Effector CD8-positive, alpha-beta T cell (primary cell): ENCODE results near the gene LSMEM2.
A peak's percentile ranks its signal among the peaks of the same experiment; 100 is the strongest.

Source experiments
- DNase-seq: peaks from one replicate; lab custom pipeline; 2025; lab: John Stamatoyannopoulos, UW

The LSMEM2 gene

DNA sequence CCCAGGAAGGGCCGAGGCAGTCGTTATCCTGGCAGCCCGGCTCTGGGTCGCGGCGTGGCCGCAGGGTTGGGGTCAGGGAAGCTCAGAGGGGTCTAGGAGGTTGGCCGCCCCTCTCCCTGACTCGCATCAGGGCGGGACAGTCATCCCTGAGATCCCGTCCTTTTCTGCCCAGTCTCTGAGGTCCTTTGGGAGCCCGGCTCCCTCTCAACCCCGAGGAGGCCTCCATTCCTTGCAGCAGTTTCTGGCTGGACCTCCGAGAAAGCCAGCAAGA is 43.2 kb downstream of the LSMEM2 start:
- no peak for DNase-seq

- no peak for DNase-seq
Measured at GRCh38 chr3:50322386-50323091, 43.7 kb downstream of the LSMEM2 start, which contains the start of gene HYAL2. HYAL2 (minus strand) TSS chr3:50322745; CDS start chr3:50320489, 2,256 bp downstream.

DNA sequence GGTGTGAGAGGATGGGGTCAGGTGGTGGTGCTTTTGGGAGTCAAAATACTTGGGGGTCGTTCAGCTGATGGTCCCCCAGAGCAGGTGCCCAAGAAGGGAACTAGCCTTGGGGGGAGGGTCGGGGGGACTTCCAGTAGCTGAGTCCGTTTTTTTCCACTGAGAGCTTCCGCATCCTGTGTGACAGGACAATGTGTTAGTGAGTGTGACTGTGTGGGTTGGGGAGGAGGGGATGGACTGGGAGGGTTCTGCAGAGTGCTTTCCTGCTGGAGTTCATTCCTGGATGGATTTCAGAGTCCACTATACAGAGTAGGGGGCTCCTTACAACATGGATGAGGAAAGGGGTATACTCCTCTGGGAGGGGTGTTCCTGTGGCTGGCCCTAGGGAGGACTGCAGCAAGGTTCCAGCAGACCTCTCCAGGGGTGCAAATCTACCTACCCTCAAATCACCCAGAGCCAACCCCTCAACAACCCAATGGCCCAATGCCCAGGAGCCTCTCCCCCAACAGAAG is 44.3 kb downstream of the LSMEM2 start:
- DNase-seq = no peak

DNA sequence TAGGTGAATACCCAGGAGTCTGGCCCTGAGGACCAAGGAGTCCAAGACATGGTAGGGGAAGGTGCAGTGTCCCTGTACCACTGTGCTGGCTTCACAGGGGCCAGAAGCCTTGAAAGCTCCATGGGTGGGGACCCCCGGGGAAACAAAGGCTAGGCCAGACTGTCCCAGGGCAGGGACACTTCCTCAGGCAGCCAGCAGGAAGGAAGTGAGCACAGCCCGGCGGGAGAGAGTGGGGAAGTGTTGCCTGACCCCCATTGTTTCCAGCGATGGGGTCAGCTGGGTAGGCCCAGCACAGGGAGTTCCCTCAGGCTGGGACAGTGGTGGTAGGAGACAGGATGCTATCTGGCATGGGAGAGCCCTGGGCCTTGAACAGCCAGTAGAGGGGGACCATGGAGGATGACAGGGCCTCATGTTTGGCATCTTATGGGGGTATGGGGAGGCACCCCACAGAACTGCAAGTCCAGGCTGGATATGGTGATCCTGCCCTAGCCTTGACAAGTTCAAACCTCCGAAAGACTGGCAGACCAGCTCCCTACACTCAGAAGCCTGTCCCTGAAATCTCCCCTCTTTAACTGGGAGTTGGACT is 44.8 kb downstream of the LSMEM2 start:
- DNase-seq = no peak

GRCh38 chr3:50324351-50325112 is 45.6 kb downstream of the LSMEM2 start:
- peak; percentile 40 for DNase-seq

DNA sequence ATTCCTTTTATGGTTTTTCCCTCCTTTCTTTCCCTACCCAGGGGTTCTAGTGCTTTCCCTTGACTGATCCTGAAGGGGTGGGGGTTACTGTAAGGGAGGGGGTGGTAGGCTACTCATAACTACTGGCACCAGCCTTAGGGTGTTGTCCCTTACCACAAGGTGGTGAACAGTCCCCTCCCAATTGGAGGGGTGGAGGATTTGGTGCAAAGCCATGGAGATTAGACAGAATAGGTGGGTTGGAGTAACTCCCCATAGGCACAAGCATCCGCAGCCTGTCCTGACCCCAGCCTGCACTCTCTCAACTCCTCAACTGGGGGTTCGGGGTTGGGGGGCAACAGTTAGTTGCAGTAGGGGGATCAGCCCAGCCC is 46.2 kb downstream of the LSMEM2 start:
- no peak for DNase-seq

GRCh38 chr3:50325497-50326181 is 46.8 kb downstream of the LSMEM2 start:
- no peak for DNase-seq

GRCh38 chr3:50326182-50326541 is 47.3 kb downstream of the LSMEM2 start:
- no peak for DNase-seq

GRCh38 chr3:50327129-50327528 is 48.2 kb downstream of the LSMEM2 start:
- no peak for DNase-seq

GRCh38 chr3:50327943-50328691 is 49.2 kb downstream of the LSMEM2 start, which contains the start of gene TUSC2:
TUSC2 (minus strand) TSS chr3:50328223; CDS start chr3:50328099, 124 bp downstream.
- peak; percentile 92 for DNase-seq

DNA sequence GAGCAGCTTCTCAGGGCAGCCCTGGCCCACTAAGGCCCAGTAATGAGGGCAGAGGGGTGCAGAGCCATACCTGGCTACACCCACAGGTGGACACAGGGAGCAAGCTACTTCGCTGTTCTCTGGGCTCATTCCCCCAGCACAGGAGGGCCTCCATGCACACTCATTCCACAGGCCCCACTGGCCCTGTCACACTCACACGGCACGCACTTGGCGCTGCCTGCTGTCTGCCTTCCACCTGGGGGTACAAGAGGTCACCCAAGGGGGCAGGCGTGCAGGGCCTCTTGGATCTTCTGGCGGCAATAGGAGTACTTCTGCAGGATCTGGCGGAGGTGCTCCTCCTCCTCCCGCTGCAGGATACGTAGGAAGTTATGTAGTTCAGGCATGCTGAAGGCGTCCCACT is 51.4 kb downstream of the LSMEM2 start:
- no peak for DNase-seq

DNA sequence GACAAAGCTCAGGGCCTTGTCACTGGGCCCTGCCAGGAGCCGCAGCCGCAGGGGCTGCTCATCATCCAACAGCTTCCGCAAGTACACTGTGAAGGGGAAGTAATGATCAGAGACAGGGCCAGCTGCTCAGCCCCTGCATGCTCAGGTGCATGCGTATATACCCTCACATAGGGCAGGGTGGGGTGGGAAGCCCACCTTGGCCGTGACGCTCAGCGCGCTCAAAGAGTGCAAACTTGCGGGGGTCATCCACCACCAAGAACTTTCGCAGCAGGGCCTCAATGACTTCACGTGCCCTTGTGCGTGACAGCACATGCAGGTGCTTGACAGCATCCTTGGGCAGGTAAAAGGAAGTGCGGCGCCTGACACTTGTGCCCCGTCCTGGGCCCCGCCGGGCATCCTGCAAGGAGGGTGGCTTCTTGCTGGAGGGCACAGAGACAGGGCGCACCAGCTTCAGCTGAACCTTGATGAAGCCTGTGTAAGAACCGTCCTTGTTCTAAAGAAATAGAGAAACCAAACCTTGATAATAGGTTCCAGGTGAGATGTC is 52.5 kb downstream of the LSMEM2 start:
- DNase-seq = no peak

DNA sequence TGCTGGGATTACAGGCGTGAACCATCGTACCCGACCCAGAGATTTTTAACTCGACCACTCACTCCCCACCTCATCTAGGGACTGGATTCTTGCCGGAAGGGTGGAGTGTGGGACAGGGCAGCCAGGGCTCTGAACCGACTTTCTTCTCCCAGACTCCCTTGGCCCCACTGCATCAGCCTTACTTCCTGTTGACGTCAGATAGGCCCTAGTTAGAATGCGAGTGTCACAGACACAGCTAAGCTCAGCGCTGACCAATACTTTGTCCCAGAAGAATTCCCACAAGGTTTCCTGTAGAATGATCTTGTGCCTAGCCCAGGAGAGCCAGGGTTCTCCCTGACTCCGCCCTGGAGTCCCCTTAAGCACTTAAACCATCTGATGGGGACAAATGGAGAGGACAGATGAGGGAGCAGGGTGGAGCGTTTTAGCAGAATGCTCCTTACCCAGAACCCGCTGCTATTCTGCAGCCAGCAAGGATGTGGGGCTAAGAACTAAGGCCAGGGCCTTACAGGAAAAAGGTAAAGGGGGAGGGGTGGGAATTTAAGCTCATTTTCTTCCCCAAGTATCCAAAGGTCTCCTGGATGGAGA is 54.9 kb downstream of the LSMEM2 start:
- DNase-seq = no peak

- no peak for DNase-seq
Measured at GRCh38 chr3:50334339-50335075, 55.6 kb downstream of the LSMEM2 start.

DNA sequence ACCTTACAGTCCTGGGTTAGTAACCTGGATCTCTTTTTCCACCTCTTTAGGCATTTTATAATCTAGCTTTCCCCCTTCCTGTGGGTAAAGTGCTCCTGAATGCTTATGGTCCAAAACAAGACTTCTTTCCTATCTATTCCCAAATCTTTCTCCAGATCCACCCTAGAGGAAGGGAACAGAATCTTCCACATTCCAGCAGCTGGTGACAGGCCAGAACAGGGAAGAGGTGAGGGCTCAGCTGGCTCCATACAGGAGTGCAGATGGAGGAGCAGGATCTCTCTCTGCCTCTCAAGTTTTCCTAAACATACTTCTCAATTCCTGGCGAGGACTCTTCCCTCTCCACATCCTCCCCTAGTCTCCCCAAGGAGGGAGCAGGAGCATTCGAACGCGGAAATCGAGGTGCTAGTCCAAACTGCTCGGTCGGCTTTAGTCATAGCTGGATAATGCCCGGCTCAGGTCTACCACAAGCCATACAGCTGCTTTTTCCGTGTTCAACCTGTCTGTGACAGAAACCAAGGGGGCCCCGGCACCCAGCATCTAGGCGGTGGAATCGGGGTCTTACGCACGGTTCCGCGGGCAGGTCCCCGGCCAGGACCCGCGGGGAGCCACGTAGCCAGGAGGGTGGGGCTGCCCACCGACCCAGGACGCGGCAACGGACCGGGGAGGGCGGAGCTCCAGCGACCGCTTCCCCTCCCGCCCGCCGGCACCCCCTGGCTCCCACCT is 57.7 kb downstream of the LSMEM2 start:
- no peak for DNase-seq

DNA sequence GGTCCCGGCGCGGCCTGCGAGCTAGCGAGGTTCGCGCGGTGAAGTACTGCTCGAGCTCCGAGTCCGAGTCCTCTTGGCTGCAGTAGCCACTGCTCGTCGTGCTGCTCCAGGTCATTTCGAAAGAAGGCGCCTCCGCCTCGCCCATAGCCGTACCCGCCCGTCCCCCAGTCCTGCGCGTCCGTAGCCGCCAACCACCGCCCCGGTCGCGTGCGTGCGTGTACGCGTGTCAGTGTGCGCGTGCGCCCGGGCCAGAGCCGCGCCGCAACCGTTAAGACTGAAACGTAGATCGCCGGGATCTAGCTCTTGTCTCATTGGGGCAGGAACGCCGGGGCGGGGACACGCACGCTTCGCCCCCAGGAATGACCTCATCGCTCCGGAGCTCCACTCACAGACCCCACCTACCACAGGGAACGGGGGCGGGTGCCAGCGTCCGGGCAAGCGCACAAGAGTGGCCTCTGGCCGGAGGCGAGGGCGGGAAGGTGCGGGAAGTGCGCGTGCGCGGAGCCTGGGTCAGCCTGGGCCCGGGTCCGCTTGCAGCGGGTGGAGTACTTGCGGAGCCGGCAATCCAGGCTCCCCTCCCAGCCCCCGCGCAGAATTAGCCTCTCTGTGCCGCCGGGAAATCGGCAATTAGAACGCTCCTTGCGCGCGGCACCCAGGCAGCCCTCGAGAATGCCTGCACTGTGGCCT is 58.4 kb downstream of the LSMEM2 start:
- DNase-seq = peak; percentile 91
